Heart left ventricle (tissue), 16 donors: ENCODE results near the gene SLC9A8. TPM values are rescaled to one million over a fixed set of nuclear protein-coding genes. Genes with fewer than 3 reads are reported as not detected.

Experiments used
- ATAC-seq, 4 donors: fragments of 200-7000 bp; cut with Tn5 transposase; one replicate each; pipeline ENCODE4 v1.9.1; 2020 to 2022; ENCODE audit warnings: moderate library complexity in 4 of 4, mild to moderate bottlenecking in 3 of 4, moderate number of reproducible peaks in 1 of 4
- DNase-seq, 5 donors: peaks; one replicate each; pipeline ENCODE4 v3.0.0-alpha.2; 2020
- H3K27ac ChIP-seq, 12 donors: fragments of 200-600 bp; sonication (generic) in 4 of 12; one replicate each; pipeline versions ENCODE4 v1.5.0 to v1.8.0; 2016 to 2022; ENCODE audit warnings: mild to moderate bottlenecking in 2 of 12
- H3K27me3 ChIP-seq, 9 donors: fragments of 200-600 bp; sonication (generic) in 2 of 9; one replicate each; pipeline versions ENCODE4 v1.5.1 to v1.8.0; 2016 to 2022; ENCODE audit warnings: mild to moderate bottlenecking in 3 of 9
- H3K36me3 ChIP-seq, 9 donors: fragments of 200-600 bp; sonication (generic) in 2 of 9; one replicate each; pipeline versions ENCODE4 v1.5.0 to v1.8.0; 2018 to 2022; ENCODE audit warnings: mild to moderate bottlenecking in 2 of 9
- H3K4me1 ChIP-seq, 12 donors: fragments of 200-600 bp; sonication (generic) in 4 of 12; one replicate each; pipeline versions ENCODE4 v1.5.0 to v1.8.0; 2016 to 2022; ENCODE audit warnings: mild to moderate bottlenecking in 3 of 12
- H3K4me3 ChIP-seq, 12 donors: fragments of 200-600 bp; sonication (generic) in 4 of 12; one replicate each; pipeline versions ENCODE4 v1.5.0 to v1.8.0; 2017 to 2022; ENCODE audit warnings: mild to moderate bottlenecking in 9 of 12, moderate library complexity in 4 of 12
- H3K9me3 ChIP-seq, 12 donors: fragments of 200-600 bp; sonication (generic) in 4 of 12; one replicate each; pipeline versions ENCODE4 v1.5.0 to v1.8.0; 2016 to 2022; ENCODE audit warnings: mild to moderate bottlenecking in 1 of 12
- CTCF ChIP-seq, 12 donors: fragments of 200-600 bp; sonication (generic) in 4 of 12; IDR thresholded peaks; one replicate each; pipeline versions ENCODE4 v1.5.0 to v1.8.0; 2018 to 2022; ENCODE audit warnings: antibody characterized with exemption in 12 of 12, mild to moderate bottlenecking in 5 of 12
- POLR2A ChIP-seq, 2 donors: fragments of 450-650 bp; IDR thresholded peaks; one replicate each; pipeline ENCODE4 v1.6.1; 2017; ENCODE audit warnings: antibody characterized with exemption in 2 of 2, mild to moderate bottlenecking in 2 of 2, moderate library complexity in 2 of 2
- WGBS, 4 donors: extraction: QIAGEN DNeasy Blood & Tissue Kit in 2 of 4; methylation state at CpG; one replicate each; pipeline versions ENCODE4 v1.1.5 to v1.1.7; 2013 to 2018; 5-methylcytosine and 5-hydroxymethylcytosine counted together
- intact Hi-C, 10 donors: fragments of 100-400 bp; cut with DNase I; formaldehyde crosslinking; loops; one replicate each; pipeline versions ENCODE4 v1.11.1 to v1.14.2; 2022
- polyA plus RNA-seq, 2 donors: library from polyadenylated mRNA; stranded (reverse); fragments of 200-250 nt; gene quantifications; one replicate each; pipeline ENCODE4 v1.2.3, GENCODE V29; 2013
- total RNA-seq, 9 donors: library from RNA; depleted of rRNA in 2 of 9; stranded (reverse); fragments of >200 nt in 2 of 9; fragmentation: NEBNext Ultra II Directional in 3 of 9; extraction: Animal tissue kit (Norgen Biotek cat#: 25700) in 3 of 9; gene quantifications; one replicate each; pipeline versions ENCODE4 v1.1.0 to v1.2.4, GENCODE V29; 2016 to 2023
- donor health status: ischemic (EF 13 %, LVEDD 7.1; RV severe dilation, severe dysfunction).
- donor health status: healthy with polysubstance abuse.
- donor health status: DM: no; HTN: yes; CAD: no.
- donor health status: DM: no; HTN: no; CAD: no.
- donor health status: ischemic (EF 25% LVEDD 6.9; RV normal size, moderate dysfunction).
- donor health status: ischemic (EF 25% LVEDD 5.7; RV mildly dilated, moderate dysfunction).
- donor health status: healthy.
- donor health status: DM: yes; HTN: yes; CAD: no.
- donor health status: ischemic (EF 35%, LVEDD 5.7; RV mildly dilated, moderate dysfunction).
- donor health status: nonischemic (EF 11% LVEDD 7.7; RV severe dilation, severe dysfunction).
- donor health status: DM: yes; HTN: yes; CAD: no.
- donor health status: PGD.
- donor health status: ischemic (EF 29% LVEDD 5.4; RV normal size, mild dysfunction).
- donor health status: nonischemic (EF 23%, LVEDD 6.1; RV moderate dilation, normal function).

The SLC9A8 gene
- total and polyA plus RNA-seq, 11 donors: 4.6 to 12.5 (median 6.2) TPM

GRCh38 chr20:49915380-49916145 is 102.9 kb downstream of the SLC9A8 start, which contains the start of gene SPATA2:
Gene SPATA2, minus strand, starts transcription at chr20:49915529. Its CDS starts 7,039 bp downstream, at chr20:49908490.
- peaks cover 9 to 54% (median 37%) of the 10 kb centered on the region in 12 donors for H3K4me1 ChIP-seq
- H3K27ac ChIP-seq: peak within 1 kb of the TSS; percentile 93 to 100 (median 99)
- H3K27me3 ChIP-seq: no peaks in the 10 kb centered on the region
- ATAC-seq: peak; percentile 90 to 95 (median 94)
- peak in 1 of 2 donors; percentile 57 for TF ChIP-seq POLR2A (IDR thresholded peaks at IDR 0.05)
- no peak for TF ChIP-seq CTCF (IDR thresholded peaks at IDR 0.05)
- peak; percentile 96 to 99 (median 97) for DNase-seq
- no peaks in the 10 kb centered on the region for H3K9me3 ChIP-seq
- H3K4me3 ChIP-seq: peak within 1 kb of the TSS; percentile 72 to 99 (median 96)
- intact Hi-C loops: loop anchor here in 2 of 10 donors (10.0 kb wide), 2 partner anchors 201 to 301 kb away; partner anchors contain the start of gene B4GALT5 (in 1 of the 2)
- 0 to 2% (median 0%) methylated on average over 42 to 69 of the region's 69 CpGs for WGBS, 4 donors
- no peaks in the 10 kb centered on the region for H3K36me3 ChIP-seq

- H3K4me1 ChIP-seq: peaks cover 9 to 48% (median 36%) of the 10 kb centered on the region in 12 donors
- 37 to 58% (median 45%) methylated on average over 19 of the region's 19 CpGs for WGBS, 4 donors
- intact Hi-C loops: loop anchor here in 2 of 10 donors (10.0 kb wide), 2 partner anchors 202 to 302 kb away; partner anchors contain the start of gene B4GALT5 (in 1 of the 2)
These were observed 103.7 kb downstream of the SLC9A8 start for GRCh38 chr20:49916146-49917002.

GRCh38 chr20:49918446-49918845 is 105.8 kb downstream of the SLC9A8 start:
- no peak overlapping the region for H3K27ac ChIP-seq
- peaks cover 5 to 31% (median 23%) of the 10 kb centered on the region in 12 donors for H3K4me1 ChIP-seq
- H3K9me3 ChIP-seq: no peaks in the 10 kb centered on the region
- H3K36me3 ChIP-seq: no peaks in the 10 kb centered on the region
- TF ChIP-seq POLR2A (IDR thresholded peaks at IDR 0.05) (no peak), CTCF (IDR thresholded peaks at IDR 0.05) (no peak)
- intact Hi-C loops: loop anchor here in 2 of 10 donors (10.0 kb wide), 2 partner anchors 204 to 304 kb away; partner anchors contain the start of gene B4GALT5 (in 1 of the 2)
- no peak overlapping the region for H3K4me3 ChIP-seq
- WGBS, 4 donors: 88 to 94% (median 93%) methylated on average over 3 of the region's 3 CpGs
- DNase-seq (no peak), ATAC-seq (no peak)
- no peaks in the 10 kb centered on the region for H3K27me3 ChIP-seq

More at GRCh38 chr20:49916146-49917002, 103.7 kb downstream of the SLC9A8 start:
- ATAC-seq: peak in 3 of 4 donors; percentile 4 to 26 (median 9)
- Histone ChIP-seq H3K36me3 (no peaks in the 10 kb centered on the region), H3K9me3 (no peaks in the 10 kb centered on the region), H3K27me3 (no peaks in the 10 kb centered on the region), H3K27ac (peak overlapping the region in 10 of 12 donors; percentile 93 to 100 (median 99)), H3K4me3 (peak overlapping the region; percentile 72 to 99 (median 96))
- DNase-seq: no peak
- no peak for TF ChIP-seq POLR2A (IDR thresholded peaks at IDR 0.05)
- no peak for TF ChIP-seq CTCF (IDR thresholded peaks at IDR 0.05)
